RWPE1 (cell line): ENCODE results near the gene CHKA.
A peak's percentile ranks its signal among the peaks of the same experiment; 100 is the strongest.

ENCODE experiments used
- CTCF ChIA-PET: fragments of 350-600 bp; sonication (Branson Sonifier 250); formaldehyde crosslinking; extraction: SDS; loops from one replicate; lab custom pipeline; 2021; lab: Yijun Ruan, JAX
- POLR2A ChIA-PET: fragments of 400-600 bp; formaldehyde crosslinking; extraction: SDS; loops from one replicate; lab custom pipeline; 2020; ENCODE audit warnings: antibody characterized with exemption; ENCODE audit not compliant: low non-redundant PET; lab: Yijun Ruan, JAX
- DNase-seq: peaks from one replicate; pipeline ENCODE4 v3.0.0; 2012; ENCODE audit warnings: low spot score
- H3K27ac ChIP-seq: fragments of 450-650 bp; 2 replicates; pipeline ENCODE4 v1.5.1; 2017
- TF ChIP-seq, protein P1 (sequence below): fragments of 450-650 bp; conservative IDR thresholded peaks from 2 replicates; pipeline ENCODE4 v1.5.1; 2017; ENCODE audit warnings: low read depth, mild to moderate bottlenecking

The CHKA gene

DNA sequence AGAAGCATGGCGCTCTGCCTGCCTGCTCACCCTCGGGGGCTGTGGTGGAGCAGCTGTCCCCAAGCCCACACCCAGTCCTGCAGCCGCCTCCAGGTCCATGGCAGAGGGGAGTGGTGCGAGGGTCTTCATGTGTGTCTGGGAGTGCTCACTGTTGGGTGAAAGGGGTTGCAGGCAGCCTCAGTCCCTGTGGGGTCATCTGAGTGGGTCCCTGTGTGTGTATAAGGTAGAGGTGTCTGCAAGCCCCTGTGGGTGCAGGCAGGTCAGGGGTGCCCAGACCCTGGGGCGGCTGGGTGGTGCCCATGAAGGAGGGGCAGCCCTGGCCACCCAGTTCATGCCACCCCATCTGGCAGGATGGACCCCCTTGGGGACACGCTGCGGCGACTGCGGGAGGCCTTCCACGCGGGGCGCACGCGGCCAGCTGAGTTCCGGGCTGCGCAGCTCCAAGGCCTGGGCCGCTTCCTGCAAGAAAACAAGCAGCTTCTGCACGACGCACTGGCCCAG, 106.2 kb downstream of the CHKA start:
- TF ChIP-seq, protein P1, sequence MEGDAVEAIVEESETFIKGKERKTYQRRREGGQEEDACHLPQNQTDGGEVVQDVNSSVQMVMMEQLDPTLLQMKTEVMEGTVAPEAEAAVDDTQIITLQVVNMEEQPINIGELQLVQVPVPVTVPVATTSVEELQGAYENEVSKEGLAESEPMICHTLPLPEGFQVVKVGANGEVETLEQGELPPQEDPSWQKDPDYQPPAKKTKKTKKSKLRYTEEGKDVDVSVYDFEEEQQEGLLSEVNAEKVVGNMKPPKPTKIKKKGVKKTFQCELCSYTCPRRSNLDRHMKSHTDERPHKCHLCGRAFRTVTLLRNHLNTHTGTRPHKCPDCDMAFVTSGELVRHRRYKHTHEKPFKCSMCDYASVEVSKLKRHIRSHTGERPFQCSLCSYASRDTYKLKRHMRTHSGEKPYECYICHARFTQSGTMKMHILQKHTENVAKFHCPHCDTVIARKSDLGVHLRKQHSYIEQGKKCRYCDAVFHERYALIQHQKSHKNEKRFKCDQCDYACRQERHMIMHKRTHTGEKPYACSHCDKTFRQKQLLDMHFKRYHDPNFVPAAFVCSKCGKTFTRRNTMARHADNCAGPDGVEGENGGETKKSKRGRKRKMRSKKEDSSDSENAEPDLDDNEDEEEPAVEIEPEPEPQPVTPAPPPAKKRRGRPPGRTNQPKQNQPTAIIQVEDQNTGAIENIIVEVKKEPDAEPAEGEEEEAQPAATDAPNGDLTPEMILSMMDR, result no peak
- H3K27ac ChIP-seq, result peak overlapping the region; percentile 99
- no peak for DNase-seq
- CTCF ChIA-PET, result no interaction called here
- POLR2A ChIA-PET, result interaction anchor here (0.6 kb wide), 1 partner anchor 23 kb away, joined by 3 read pairs; no protein-coding TSS in a partner anchor

DNA sequence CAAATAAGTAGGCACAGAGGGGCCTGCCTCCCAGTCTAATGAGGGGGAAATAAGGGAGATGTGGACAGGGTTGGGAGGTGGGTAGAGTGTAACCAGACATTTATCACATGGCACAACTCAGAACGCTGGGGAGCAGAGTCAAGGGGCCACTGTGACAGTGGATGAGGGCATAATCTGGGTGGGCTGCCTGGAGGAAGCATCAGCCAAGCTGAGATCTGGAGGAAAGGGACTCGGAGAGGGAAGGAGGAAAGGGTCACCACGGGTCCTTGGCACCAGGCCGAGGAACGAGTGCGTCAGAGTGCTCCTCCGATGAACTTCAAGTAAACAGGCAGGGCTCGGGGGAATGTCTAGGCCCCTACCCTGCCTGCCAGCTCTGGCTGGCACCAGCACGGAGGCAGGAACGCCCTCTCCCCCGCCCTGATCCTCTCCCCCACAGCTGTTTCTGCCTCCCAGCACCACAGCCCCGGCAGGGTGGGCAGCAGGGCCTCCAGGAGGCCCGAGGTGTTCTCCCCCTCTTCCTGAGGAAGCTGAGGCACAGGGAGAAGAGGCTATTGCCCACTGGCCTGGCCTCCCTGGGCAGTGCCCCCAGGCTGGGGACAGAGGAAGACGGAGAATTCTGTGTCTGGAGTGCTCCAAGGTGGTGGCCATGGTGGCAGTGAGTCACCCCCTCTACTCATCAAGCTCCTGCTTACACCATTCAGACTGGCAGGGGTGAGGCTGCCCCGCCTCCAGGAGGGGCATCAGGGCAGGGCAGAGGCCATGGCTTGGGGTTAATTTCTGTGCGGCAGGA, 106.8 kb downstream of the CHKA start:
- TF ChIP-seq, protein P1, result no peak
- DNase-seq, result peak; percentile 82
- H3K27ac ChIP-seq, result peak overlapping the region; percentile 99
- ChIA-PET POLR2A (interaction anchor here (0.6 kb wide), 1 partner anchor 23 kb away, joined by 3 read pairs; no protein-coding TSS in a partner anchor), CTCF (no interaction called here)

DNA sequence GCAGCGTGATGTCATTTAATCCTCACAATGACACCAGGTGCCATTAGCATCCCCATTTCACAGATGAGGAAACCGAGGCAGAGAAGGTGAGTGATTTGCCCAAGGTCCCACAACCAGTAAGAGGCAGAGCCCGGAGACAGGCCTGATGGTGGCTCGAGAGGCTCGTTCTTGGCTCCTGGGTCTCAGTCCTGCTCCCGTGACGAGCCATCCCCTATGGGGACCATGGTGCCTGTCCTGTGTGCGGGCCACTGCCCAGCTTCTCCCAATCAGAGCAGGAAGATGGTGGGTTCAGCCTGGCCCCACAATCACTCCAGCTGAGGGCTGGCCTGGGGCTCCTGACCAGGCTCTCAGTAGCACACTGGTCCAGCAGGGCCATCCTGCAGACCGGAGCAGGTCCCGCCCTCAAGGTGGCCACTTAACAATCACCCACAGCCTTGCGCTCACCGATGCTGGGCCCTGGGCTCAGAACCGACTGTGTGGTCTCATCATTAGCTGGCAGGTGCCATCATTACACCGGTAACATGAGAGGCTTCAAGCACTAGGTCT, 107.5 kb downstream of the CHKA start:
- ChIA-PET CTCF (interaction anchor here (0.5 kb wide), 1 partner anchor 8 kb away, joined by 5 read pairs; no protein-coding TSS in a partner anchor), POLR2A (interaction anchor here (1.1 kb wide), 1 partner anchor 16 kb away, joined by 4 read pairs; no protein-coding TSS in a partner anchor)
- TF ChIP-seq, protein P1, result no peak
- no peak for DNase-seq
- H3K27ac ChIP-seq, result peak overlapping the region; percentile 99

DNA sequence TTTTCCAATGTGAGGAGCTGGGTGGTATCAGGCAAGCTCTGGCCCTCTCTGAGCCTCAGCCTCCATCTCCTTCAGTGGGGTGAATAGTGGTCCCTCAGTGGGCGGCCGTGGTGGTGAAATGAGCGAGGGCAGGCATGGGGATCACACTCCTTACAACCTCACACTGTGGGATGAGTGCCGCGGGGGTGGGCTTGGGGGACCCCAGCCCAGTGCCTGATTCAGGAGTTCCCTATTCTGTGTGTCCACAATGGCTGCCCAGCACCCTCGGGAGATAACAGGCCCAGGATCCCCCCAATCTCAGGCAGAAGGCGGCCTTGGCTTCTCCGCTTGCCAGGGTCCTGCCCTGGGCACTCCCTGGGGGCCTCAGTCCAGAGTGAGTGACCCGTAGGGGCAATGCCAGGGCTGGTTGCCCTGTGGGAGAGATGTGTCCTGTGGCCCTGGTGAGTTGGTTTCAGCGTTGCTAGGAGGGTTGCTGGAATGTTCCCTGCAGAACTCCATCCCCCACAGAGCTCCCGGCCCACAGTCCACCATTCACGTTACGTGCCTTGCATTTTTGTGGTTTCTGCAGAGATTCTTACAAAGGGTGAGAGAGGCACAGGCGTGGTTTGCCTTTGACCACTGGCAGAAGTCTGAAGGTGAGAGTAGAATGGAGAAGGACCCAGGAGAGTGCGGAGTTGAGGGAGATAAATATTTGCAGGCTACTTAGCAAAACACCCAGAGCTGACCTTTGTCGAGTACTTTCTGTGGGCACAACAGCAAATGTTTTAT, 108.2 kb downstream of the CHKA start:
- POLR2A ChIA-PET, result interaction anchor here (1.1 kb wide), 1 partner anchor 17 kb away, joined by 4 read pairs; no protein-coding TSS in a partner anchor
- TF ChIP-seq, protein P1, result no peak
- peak; percentile 92 for DNase-seq
- peak overlapping the region; percentile 99 for H3K27ac ChIP-seq
- CTCF ChIA-PET, result interaction anchor here (0.5 to 0.7 kb wide), 3 partner anchors 9 to 20 kb away, joined by 3 to 5 read pairs (median 3); no protein-coding TSS in a partner anchor

DNA sequence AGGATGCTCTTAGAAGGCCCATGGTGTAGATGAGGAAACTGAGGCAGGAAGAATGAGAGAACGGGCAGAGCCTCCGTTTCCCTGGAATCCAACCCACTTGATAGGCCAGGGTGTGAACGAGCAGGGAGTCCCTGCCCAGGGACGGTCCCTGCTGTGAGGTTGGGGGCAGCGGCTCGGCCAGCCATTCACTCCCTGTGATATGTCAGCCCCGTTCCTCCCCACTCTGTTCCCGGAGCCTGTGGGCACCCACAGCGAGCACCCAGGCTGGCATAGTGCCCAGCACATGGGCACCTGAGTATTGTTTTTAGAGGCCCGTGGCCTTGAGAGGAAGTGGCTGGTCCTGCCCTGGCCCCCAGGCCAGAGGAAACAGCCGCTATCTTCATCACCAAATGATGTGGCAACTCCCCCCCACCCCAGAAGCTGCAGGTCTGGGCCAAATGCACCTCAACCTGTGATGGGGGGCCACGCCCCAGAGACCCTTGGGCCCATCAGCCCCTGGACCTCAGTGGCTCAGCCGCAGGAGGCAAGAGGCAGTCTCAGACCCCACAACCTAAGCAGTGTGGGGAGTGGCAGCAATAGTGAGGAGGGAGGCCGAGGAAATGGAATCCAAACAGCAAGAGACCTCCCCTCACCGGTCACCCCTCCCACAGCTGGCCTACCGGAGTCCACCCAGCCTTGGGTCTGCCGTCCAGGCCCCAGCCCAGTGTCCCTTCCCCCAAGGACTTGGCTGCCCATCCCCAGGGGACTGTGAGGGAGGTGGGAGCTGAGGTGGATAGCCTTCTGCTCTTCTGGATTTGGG, 108.9 kb downstream of the CHKA start:
- TF ChIP-seq, protein P1, result no peak
- DNase-seq, result no peak
- POLR2A ChIA-PET, result no interaction called here
- CTCF ChIA-PET, result interaction anchor here (0.7 kb wide), 2 partner anchors 18 to 21 kb away, joined by 3 read pairs; no protein-coding TSS in a partner anchor
- peak overlapping the region; percentile 99 for H3K27ac ChIP-seq
